ENCODE results near the gene ST3GAL3.

ST3GAL3 gene

GRCh38 chr1:43879414-43879813, 172.1 kb downstream of the ST3GAL3 start:
- DNase-seq (ENCODE audit: low spot score), result no peak

GRCh38 chr1:43879996-43880395, 172.7 kb downstream of the ST3GAL3 start:
- DNase-seq (ENCODE audit: low spot score), result no peak

DNA sequence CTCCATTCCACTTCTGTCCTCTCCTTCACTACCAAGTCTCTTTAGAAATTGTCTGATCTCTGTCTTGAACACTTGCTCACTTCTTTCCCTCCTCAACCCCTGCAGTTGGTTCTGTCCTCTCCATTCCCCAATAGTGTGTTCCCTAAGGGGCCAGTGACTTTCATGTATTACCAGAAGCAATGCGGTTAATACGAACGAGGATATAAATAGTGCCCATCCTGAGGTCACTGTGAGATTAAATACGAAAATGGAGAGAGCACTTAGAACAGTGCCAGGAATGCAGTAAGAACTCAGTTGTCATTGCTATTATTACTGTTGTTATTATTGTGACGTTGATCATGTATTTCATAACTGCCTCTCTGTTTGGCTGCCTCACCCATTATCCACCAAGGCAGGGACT, 173.3 kb downstream of the ST3GAL3 start:
- DNase-seq (ENCODE audit: low spot score), result no peak

DNA sequence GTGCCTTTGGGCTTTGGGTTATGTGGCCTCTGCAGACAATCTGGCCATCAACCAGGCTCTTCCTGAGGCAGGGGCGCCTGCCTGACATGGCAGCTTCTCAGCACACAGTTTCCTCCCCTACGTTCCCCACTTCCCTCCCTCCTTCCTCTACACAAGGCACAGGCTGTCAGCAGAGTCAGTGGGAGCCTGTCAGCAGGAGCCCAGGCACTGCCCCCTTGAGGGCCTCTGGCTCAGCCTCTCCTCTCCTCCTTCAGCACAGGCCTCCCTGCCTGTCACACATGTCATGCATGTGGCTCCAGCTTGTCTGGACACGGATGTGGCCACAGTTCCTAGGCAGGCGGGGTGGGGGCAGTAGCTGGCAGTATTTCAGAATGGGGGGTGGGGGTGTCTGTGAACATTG, 174.1 kb downstream of the ST3GAL3 start:
- DNase-seq (ENCODE audit: low spot score), result no peak

GRCh38 chr1:43882763-43883162, 175.4 kb downstream of the ST3GAL3 start:
- no peak for DNase-seq (ENCODE audit: low spot score)

DNA sequence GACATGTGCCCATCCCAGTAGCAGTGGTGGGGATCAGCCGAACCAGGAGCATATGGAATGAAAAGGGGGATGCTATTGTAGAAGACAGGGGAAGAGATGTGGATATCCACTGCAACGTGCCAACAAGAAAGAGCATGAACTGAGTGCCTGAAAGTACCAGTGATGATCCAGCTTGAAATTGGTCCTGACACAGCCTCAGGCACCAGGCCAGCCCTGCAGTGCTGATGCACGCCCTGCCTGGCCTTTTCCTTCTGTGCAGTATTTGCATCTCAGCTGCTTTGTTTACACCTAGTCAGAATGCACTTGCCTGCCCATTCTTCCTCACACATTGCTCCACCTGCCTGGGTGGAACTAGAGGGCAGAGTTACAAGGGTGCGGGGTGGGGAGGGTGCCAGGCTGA, 176.0 kb downstream of the ST3GAL3 start:
- no peak for DNase-seq (ENCODE audit: low spot score)

DNA sequence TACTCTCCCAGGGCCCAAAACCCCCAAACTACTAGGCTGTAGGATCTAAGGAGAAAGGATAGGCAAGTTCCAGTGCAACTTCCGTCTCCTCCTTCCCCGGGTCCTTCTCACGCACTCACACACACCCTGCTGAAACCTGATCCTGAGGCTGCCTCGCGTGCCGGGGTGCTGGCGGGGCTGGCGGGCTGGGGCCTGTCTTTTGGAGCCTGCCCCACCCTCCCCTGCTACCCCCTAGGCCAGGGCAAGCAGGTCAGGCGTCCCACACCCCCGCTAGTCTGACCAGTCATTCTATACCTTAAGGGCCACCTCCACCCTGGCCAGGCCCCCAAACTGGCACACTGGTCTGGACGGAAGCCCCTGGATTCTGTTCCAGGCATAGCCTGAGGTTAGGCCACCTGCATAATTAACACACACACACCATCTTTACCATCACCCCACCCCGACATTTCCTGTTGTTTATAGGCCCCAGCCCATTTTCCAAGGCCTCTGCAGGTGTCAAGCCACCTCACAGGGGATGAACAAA, 178.0 kb downstream of the ST3GAL3 start:
- no peak for DNase-seq (ENCODE audit: low spot score)

DNA sequence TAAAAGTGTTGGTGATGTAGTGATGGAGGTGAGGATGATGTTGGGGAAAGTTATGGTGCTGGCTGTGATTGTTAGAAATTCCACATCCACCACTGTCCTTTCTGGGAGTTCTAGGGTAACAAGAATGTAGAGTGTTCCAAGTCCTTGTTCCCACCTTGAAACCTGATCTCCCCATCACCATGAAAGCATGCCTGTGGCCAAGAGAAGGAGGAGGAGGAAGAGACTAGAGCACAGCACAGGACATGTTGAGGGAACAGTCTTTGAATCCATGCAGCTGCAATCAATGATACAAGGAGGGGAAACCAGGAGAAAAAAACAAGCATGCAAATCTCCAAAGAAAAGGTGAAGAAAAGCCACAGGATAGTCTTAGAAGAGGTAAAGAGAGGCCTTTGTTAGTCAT, 180.4 kb downstream of the ST3GAL3 start:
- no peak for DNase-seq (ENCODE audit: low spot score)

- no peak for DNase-seq (ENCODE audit: low spot score)
Measured at GRCh38 chr1:43890815-43891214, 183.5 kb downstream of the ST3GAL3 start.

DNA sequence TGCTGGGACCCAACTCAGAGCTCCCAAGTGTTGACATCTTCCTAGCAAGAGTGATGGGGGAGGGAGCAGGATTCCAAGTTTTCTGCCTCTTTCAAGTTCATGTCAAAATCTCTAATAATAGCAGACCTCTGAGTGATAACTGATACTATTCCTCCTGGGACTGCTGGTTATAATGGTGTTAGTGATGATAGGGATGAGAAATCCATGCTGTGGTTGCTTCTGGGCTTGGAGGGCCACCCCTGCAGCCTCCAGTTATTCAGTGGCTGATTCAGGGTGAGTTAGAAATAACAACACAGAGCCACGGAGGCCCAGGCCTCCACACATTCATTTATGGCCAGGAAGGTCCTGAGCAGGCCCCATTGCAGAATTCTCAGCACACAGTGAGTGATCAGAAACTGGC, 185.7 kb downstream of the ST3GAL3 start:
- no peak for DNase-seq (ENCODE audit: low spot score)

GRCh38 chr1:43898981-43899380, 191.6 kb downstream of the ST3GAL3 start:
- DNase-seq (ENCODE audit: low spot score), result no peak

GRCh38 chr1:43900386-43900785, 193.1 kb downstream of the ST3GAL3 start:
- DNase-seq (ENCODE audit: low spot score), result no peak

DNA sequence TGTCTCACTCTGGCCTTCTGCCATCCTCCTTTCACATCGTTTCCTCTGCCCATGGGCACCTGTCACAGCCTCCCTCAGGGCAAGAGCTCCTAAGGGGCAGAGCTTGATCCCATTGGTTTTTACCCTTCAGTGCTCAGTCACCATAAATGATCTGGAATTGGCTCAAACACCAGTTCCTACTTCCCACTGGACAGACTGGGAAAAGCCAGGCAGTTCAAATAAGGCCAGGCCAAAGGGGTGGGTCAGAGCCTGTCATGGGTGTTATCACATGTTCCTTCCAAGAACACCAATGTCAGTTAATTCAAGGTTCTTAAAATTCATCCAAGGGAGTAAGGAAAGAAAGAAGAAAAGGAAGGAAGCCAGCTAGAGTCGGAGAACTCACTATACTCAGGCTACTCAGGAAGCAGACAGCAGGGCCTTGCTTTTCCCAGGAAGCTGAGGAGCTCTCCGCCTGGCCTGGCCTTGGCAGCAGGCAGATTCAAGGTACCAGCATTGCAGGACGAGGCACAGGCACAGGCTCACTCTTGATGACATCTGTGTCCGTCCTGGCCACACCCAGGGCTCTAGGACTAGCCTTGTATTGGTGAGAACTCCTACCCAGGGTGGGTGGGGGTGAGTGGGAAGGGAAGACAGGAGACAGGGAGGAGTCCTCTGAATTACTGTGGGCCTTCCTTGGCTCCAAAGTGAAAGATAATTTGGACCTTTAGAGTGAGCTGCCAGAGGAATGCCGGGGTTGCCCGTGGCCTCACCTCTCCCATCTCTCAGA, 194.0 kb downstream of the ST3GAL3 start:
- DNase-seq (ENCODE audit: low spot score), result no peak

DNA sequence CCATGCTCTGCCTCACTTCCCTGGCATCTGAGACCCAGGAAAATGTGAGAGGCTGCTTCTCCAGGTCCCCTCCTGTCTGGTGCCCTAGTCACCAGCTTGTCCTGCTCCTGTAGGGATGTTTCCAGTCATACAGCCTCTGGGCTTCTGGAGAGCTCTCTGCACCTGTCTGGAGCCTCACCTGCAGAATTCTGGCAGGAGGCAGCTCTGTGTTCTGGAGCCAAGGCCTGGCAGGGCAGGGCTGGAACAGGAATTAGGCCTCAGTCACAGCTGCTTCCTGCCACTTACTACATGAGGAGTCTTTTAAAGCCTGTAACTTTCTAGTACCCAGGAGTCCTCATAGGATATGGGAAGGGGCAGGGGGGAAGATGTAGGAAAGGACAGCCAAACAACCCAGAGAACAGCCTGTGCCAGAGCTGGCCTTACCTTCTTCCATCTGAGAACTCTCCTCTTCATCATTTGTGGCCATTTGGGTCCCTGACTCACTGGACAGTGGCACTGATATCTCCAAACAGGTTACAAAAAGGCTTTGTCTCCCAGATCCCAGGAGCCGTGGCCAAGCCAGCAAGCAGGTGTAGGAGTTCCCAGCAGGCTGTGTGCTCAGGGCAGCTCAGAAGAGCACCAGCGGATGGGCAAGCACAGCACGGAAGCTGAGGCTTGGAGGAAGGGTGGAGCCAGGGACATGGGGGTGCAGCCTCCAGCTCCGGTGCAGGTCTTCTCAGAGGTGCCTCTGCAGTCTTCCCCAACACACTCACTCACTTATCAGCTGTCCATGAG, 194.9 kb downstream of the ST3GAL3 start:
- DNase-seq (ENCODE audit: low spot score), result no peak

DNA sequence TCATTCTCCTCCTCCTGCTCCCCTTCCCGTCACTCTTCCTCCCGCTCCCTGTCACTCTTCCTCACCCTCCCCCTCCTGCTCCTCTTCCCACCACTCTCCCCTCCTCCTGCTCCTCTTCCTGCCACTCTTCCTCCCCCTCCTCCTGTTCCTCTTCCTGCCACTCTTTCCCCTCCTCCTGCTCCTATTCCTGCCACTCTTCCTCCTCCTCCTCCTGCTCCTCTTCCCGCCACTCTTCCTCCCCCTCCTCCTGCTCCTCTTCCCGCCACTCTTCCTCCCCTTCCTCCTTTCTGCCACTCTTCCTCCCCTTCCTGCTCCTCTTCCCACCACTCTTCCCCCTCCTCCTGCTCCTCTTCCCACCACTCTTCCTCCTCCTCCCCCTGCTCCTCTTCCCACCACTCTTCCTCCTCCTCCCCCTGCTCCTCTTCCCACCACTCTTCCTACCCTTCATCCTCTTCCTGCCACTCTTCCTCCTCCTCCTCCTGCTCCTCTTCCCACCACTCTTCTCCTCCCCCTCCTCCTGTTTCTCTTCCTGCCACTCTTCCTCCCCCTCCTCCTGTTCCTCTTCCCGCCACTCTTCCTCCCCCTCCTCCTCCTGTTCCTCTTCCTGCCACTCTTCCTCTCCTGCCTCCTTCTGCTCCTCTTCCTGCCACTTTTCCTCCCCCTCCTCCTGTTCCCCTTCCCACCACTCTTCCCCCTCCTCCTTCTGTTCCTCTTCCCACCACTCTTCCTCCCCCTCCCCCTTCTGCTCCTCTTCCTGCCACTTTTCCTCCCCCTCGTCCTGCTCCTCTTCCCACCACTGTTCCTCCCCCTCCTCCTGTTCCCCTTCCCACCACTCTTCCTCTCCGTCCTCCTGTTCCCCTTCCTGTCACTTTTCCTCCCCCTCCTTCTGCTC, 197.6 kb downstream of the ST3GAL3 start:
- DNase-seq (ENCODE audit: low spot score), result no peak

DNA sequence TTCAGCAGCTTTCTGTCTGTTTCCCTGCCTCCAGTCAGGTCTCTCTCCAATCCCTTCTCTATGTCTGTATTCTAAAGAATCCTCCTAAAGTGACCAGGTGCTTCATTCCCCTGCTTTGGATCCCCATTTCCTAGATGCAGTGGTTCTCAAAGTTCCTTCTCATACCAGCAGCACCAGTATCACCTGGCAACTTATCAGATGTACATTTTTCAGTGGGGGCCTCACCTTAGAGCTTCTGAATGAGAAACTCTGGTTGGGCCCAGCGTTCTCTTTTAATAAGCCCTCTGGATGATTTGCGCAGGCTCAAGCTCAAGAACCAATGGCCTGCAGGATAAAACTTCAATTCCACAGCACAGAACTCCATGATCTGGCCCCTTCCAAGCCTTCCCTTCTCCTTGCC, 200.9 kb downstream of the ST3GAL3 start:
- no peak for DNase-seq (ENCODE audit: low spot score)

GRCh38 chr1:43908858-43909257, 201.5 kb downstream of the ST3GAL3 start:
- no peak for DNase-seq (ENCODE audit: low spot score)

- DNase-seq (ENCODE audit: low spot score), result no peak
Measured at GRCh38 chr1:43910343-43910742, 203.0 kb downstream of the ST3GAL3 start.

DNA sequence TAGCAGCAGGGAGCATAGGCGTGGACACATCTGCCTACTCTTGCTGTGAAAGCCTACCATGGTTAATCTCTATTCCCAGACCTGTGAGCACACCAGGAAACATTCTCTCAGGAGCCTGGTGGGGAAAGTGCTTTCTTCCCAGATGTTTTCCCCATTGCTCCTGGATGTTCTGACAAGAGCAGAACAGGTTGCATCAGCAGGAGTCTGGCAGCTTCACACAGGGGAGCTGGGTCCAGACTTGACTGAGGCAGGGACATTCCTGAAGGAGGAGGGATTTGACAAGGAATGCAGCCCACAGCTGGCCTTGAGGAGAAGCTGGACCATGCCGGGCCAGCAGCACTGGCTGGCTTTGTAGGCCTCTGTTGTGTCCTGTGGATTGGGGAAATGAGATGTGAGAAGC, 205.3 kb downstream of the ST3GAL3 start:
- DNase-seq (ENCODE audit: low spot score), result no peak

- DNase-seq (ENCODE audit: low spot score), result no peak
Measured at GRCh38 chr1:43913051-43913501, 205.7 kb downstream of the ST3GAL3 start.

DNA sequence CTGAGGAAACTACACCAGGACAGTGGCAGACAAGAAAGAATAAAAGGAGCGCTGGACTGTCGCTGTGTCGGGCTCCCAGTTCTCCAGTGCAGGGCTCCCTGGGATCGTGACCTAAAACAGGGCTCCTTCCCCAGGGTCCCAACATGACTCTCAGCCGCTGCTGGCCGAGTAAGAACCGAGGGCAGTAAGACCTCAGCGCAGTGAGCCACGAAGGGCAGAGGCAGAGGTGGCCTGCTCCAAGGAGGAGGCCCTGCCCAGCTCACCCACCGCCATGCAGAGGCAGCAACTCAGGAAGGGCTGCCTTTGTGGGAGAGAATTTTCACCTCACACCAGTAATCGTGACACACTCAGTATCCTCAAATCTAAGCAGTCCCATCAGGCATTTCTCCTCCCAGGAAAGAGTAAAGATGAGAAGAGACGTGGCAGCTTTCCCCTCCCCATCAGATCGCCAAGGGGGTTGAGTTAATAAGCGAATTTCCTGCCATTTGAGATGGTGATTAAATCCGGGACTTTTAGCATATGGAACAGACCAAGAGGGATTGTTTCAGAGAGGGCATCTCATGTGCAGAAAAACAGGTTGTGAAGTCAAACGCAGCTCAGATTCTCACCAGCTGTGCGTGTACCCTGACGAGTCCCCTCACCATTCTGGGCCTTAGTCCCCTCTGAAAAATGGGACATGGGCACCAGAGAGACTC, 206.5 kb downstream of the ST3GAL3 start:
- DNase-seq (ENCODE audit: low spot score), result no peak

Measured in NAMALWA (cell line).